Gastroesophageal sphincter (tissue), 4 donors: ENCODE results near the gene GNPAT. TPM values are rescaled to one million over a fixed set of nuclear protein-coding genes. Genes with fewer than 3 reads are reported as not detected.
"Not testable (repeated sequence)": the region's sequence is repeated elsewhere in the genome, so short reads cannot be mapped to it uniquely, and the experiment has no call there.

Experiments
- ATAC-seq: fragments of 150-250 bp; one replicate; pipeline ENCODE4 v1.9.1; 2016; ENCODE audit warnings: mild to moderate bottlenecking, moderate library complexity
- H3K27ac ChIP-seq, 4 donors: fragments of 200-600 bp; sonication (generic) in 3 of 4; 1 replicate in 3 of 4; 2 replicates in 1 of 4; pipeline ENCODE4 v1.5.1; 2016 to 2019
- H3K27me3 ChIP-seq: fragments of 200-600 bp; sonication (generic); one replicate; pipeline ENCODE4 v1.5.1; 2019
- H3K36me3 ChIP-seq, 2 donors: fragments of 200-600 bp; sonication (generic); one replicate each; pipeline ENCODE4 v1.5.1; 2019; ENCODE audit warnings: control low read depth in 1 of 2
- H3K4me1 ChIP-seq, 3 donors: fragments of 200-600 bp; sonication (generic); 1 replicate in 2 of 3; 2 replicates in 1 of 3; pipeline ENCODE4 v1.5.1; 2016 to 2019; ENCODE audit warnings: control low read depth in 2 of 3
- H3K4me3 ChIP-seq, 2 donors: fragments of 200-600 bp; sonication (generic); one replicate each; pipeline ENCODE4 v1.5.1; 2019; ENCODE audit warnings: mild to moderate bottlenecking in 1 of 2, moderate library complexity in 1 of 2
- H3K9me3 ChIP-seq, 3 donors: fragments of 200-600 bp; sonication (generic); one replicate each; pipeline ENCODE4 v1.5.1; 2017 to 2019; ENCODE audit warnings: control low read depth in 2 of 3
- CTCF ChIP-seq, 4 experiments: fragments of 200-600 bp in 2 of 4; fragments of 450-650 bp in 2 of 4; sonication (generic) in 1 of 4; IDR thresholded peaks; one replicate each; pipeline ENCODE4 v1.5.1; 2017 to 2019; ENCODE audit warnings: antibody characterized with exemption in 4 of 4, mild to moderate bottlenecking in 2 of 4, moderate library complexity in 2 of 4
- EP300 ChIP-seq: sonication (generic); formaldehyde crosslinking; IDR thresholded peaks from one replicate; pipeline ENCODE4 v1.6.1; 2017; ENCODE audit warnings: antibody characterized with exemption, mild to moderate bottlenecking
- POLR2A ChIP-seq, 2 donors: fragments of 450-650 bp; IDR thresholded peaks; one replicate each; pipeline ENCODE4 v1.6.1; 2017; ENCODE audit warnings: antibody characterized with exemption in 2 of 2, mild to moderate bottlenecking in 2 of 2, moderate library complexity in 1 of 2
- POLR2AphosphoS5 ChIP-seq: sonication (generic); formaldehyde crosslinking; IDR thresholded peaks from one replicate; pipeline ENCODE4 v1.6.1; 2017; ENCODE audit warnings: antibody characterized with exemption
- WGBS, 2 donors: methylation state at CpG; one replicate each; pipeline ENCODE4 v1.1.5; 2018; ENCODE audit warnings: low coverage in 1 of 2; 5-methylcytosine and 5-hydroxymethylcytosine counted together
- total RNA-seq, 4 donors: library from RNA; depleted of rRNA; stranded (reverse); fragments of >200 nt; gene quantifications; one replicate each; pipeline ENCODE4 v1.1.0, GENCODE V29; 2016

The GNPAT gene
- total RNA-seq, 4 donors from 2014 or later: 43.8 to 74.5 (median 57.7) TPM

- WGBS, 2 donors: 0 to 90% methylated on average over 4 of the region's 28 CpGs
- H3K4me3 ChIP-seq: peak overlapping the region; percentile 5 to 47
These were observed 29.8 kb upstream of the GNPAT start for GRCh38 chr1:231211005-231211857.

GRCh38 chr1:231212301-231212700 is 28.7 kb upstream of the GNPAT start:
- not testable (repeated sequence) for H3K4me1 ChIP-seq, ATAC-seq, H3K9me3 ChIP-seq, H3K4me3 ChIP-seq, H3K36me3 ChIP-seq, H3K27ac ChIP-seq
- WGBS, 2 donors: 46 to 58% methylated on average over 4 to 5 of the region's 5 CpGs
- peaks cover 42% of the 10 kb centered on the region for H3K27me3 ChIP-seq

More at GRCh38 chr1:231211005-231211857, 29.8 kb upstream of the GNPAT start:
- Histone ChIP-seq H3K9me3 (no peaks in the 10 kb centered on the region), H3K27ac (no peak overlapping the region), H3K36me3 (no peaks in the 10 kb centered on the region), H3K27me3 (peaks cover 31% of the 10 kb centered on the region), H3K4me1 (peaks cover 0 to 7% (median 0%) of the 10 kb centered on the region in 3 donors)
- ATAC-seq: peak; percentile 73
- TF ChIP-seq POLR2AphosphoS5 (no peak), EP300 (no peak), CTCF (IDR thresholded peaks at IDR 0.05) (peak in 3 of 4 experiments; percentile 80 to 92 (median 84))

GRCh38 chr1:231213831-231214573 is 27.0 kb upstream of the GNPAT start:
- Histone ChIP-seq H3K4me1 (peaks cover 0 to 7% (median 0%) of the 10 kb centered on the region in 3 donors), H3K4me3 (no peak overlapping the region), H3K9me3 (no peaks in the 10 kb centered on the region), H3K27me3 (peaks cover 51% of the 10 kb centered on the region), H3K27ac (no peak overlapping the region), H3K36me3 (no peaks in the 10 kb centered on the region)
- no peak for TF ChIP-seq POLR2AphosphoS5
- TF ChIP-seq EP300: no peak
- no peak for TF ChIP-seq POLR2A (IDR thresholded peaks at IDR 0.05)
- TF ChIP-seq CTCF (IDR thresholded peaks at IDR 0.05): no peak
- no peak for ATAC-seq
- WGBS, 2 donors: 80 to 92% methylated on average over 3 to 11 of the region's 22 CpGs

- ATAC-seq: no peak
- no peaks in the 10 kb centered on the region for H3K9me3 ChIP-seq
- H3K4me1 ChIP-seq: peaks cover 0 to 7% (median 0%) of the 10 kb centered on the region in 3 donors
- TF ChIP-seq CTCF (IDR thresholded peaks at IDR 0.05) (no peak), POLR2A (IDR thresholded peaks at IDR 0.05) (no peak), EP300 (no peak), POLR2AphosphoS5 (no peak)
- WGBS, 2 donors: 60 to 86% methylated on average over 1 to 8 of the region's 17 CpGs
- peaks cover 51% of the 10 kb centered on the region for H3K27me3 ChIP-seq
- no peaks in the 10 kb centered on the region for H3K36me3 ChIP-seq
- no peak overlapping the region for H3K4me3 ChIP-seq
- no peak overlapping the region for H3K27ac ChIP-seq
These were observed 25.9 kb upstream of the GNPAT start for GRCh38 chr1:231214918-231215680.
